ENCODE results near the gene FGF9.

Gene FGF9

DNA sequence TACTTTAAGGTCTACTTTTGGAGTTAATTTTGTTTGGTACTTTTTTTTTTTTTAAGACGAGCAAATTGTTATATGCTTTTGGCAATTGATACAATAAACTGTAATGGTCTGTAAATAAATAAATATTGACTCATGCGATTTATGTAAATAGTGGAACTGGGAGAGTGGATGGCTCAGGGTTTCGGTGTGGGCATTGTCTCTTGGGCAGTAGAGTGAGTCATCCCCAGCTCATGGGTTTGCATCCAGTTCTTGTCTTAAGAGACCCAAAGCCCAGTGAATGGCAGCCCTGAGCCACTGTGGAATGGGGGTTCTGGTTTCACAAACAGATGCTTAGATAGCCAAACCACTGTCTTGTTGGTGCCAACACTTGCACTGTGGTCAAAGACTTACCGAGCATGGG is 33.0 kb downstream of the FGF9 start:
- TF ChIP-seq, protein P1, sequence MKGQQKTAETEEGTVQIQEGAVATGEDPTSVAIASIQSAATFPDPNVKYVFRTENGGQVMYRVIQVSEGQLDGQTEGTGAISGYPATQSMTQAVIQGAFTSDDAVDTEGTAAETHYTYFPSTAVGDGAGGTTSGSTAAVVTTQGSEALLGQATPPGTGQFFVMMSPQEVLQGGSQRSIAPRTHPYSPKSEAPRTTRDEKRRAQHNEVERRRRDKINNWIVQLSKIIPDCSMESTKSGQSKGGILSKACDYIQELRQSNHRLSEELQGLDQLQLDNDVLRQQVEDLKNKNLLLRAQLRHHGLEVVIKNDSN (IDR thresholded peaks at IDR 0.05): no peak
- TF ChIP-seq TEAD4 (IDR thresholded peaks at IDR 0.05) (no peak), YY1 (IDR thresholded peaks at IDR 0.05; ENCODE audit: low read depth) (no peak), NFIC (IDR thresholded peaks at IDR 0.05) (no peak), CREB1 (IDR thresholded peaks at IDR 0.05; ENCODE audit: low read depth) (no peak), FOXM1 (IDR thresholded peaks at IDR 0.05; ENCODE audit: borderline replicate concordance, low read depth) (no peak), CEBPB (IDR thresholded peaks at IDR 0.05) (no peak), TCF12 (IDR thresholded peaks at IDR 0.05; ENCODE audit: low read depth) (no peak), EP300 (IDR thresholded peaks at IDR 0.05; ENCODE audit: borderline replicate concordance) (no peak), TAF1 (IDR thresholded peaks at IDR 0.05; ENCODE audit: low read depth) (no peak), ZBTB7A (IDR thresholded peaks at IDR 0.05; ENCODE audit: low read depth) (no peak), EGR1 (IDR thresholded peaks at IDR 0.05) (no peak), RAD21 (IDR thresholded peaks at IDR 0.05; ENCODE audit: low read depth) (no peak)
- TF ChIP-seq, protein P2, sequence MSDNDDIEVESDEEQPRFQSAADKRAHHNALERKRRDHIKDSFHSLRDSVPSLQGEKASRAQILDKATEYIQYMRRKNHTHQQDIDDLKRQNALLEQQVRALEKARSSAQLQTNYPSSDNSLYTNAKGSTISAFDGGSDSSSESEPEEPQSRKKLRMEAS (IDR thresholded peaks at IDR 0.05): no peak
- TF ChIP-seq, protein P3, sequence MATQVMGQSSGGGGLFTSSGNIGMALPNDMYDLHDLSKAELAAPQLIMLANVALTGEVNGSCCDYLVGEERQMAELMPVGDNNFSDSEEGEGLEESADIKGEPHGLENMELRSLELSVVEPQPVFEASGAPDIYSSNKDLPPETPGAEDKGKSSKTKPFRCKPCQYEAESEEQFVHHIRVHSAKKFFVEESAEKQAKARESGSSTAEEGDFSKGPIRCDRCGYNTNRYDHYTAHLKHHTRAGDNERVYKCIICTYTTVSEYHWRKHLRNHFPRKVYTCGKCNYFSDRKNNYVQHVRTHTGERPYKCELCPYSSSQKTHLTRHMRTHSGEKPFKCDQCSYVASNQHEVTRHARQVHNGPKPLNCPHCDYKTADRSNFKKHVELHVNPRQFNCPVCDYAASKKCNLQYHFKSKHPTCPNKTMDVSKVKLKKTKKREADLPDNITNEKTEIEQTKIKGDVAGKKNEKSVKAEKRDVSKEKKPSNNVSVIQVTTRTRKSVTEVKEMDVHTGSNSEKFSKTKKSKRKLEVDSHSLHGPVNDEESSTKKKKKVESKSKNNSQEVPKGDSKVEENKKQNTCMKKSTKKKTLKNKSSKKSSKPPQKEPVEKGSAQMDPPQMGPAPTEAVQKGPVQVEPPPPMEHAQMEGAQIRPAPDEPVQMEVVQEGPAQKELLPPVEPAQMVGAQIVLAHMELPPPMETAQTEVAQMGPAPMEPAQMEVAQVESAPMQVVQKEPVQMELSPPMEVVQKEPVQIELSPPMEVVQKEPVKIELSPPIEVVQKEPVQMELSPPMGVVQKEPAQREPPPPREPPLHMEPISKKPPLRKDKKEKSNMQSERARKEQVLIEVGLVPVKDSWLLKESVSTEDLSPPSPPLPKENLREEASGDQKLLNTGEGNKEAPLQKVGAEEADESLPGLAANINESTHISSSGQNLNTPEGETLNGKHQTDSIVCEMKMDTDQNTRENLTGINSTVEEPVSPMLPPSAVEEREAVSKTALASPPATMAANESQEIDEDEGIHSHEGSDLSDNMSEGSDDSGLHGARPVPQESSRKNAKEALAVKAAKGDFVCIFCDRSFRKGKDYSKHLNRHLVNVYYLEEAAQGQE (IDR thresholded peaks at IDR 0.05; ENCODE audit: low read depth): no peak

DNA sequence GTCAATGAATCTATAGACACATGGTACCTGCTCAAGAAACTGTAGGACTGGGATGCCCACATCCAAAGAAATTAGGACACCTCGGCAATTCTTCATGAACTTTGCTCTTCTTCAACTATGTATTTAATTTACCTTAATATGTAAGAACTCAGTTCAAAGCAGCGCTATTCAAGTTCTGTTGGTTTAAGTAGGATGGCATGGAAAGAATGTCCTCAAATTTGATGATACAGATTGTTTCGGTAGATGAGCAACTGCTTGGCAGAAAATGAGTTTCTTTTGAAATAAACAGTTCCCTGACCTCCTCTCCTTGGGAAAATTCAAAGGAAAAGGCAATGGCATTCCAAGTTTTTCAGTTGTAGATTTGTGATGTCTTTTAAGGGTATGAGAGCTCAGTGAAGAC is 36.7 kb downstream of the FGF9 start:
- TF ChIP-seq YY1 (IDR thresholded peaks at IDR 0.05; ENCODE audit: low read depth) (no peak), CREB1 (IDR thresholded peaks at IDR 0.05; ENCODE audit: low read depth) (no peak), RAD21 (IDR thresholded peaks at IDR 0.05; ENCODE audit: low read depth) (no peak), TAF1 (IDR thresholded peaks at IDR 0.05; ENCODE audit: low read depth) (no peak), FOXM1 (IDR thresholded peaks at IDR 0.05; ENCODE audit: borderline replicate concordance, low read depth) (no peak), TEAD4 (IDR thresholded peaks at IDR 0.05) (no peak), EP300 (IDR thresholded peaks at IDR 0.05; ENCODE audit: borderline replicate concordance) (no peak), CEBPB (IDR thresholded peaks at IDR 0.05) (no peak), TCF12 (IDR thresholded peaks at IDR 0.05; ENCODE audit: low read depth) (no peak), ZBTB7A (IDR thresholded peaks at IDR 0.05; ENCODE audit: low read depth) (no peak), NFIC (IDR thresholded peaks at IDR 0.05) (no peak), EGR1 (IDR thresholded peaks at IDR 0.05) (no peak)
- TF ChIP-seq, protein P3 (IDR thresholded peaks at IDR 0.05; ENCODE audit: low read depth): no peak
- TF ChIP-seq, protein P1 (IDR thresholded peaks at IDR 0.05): no peak
- TF ChIP-seq, protein P2 (IDR thresholded peaks at IDR 0.05): no peak

DNA sequence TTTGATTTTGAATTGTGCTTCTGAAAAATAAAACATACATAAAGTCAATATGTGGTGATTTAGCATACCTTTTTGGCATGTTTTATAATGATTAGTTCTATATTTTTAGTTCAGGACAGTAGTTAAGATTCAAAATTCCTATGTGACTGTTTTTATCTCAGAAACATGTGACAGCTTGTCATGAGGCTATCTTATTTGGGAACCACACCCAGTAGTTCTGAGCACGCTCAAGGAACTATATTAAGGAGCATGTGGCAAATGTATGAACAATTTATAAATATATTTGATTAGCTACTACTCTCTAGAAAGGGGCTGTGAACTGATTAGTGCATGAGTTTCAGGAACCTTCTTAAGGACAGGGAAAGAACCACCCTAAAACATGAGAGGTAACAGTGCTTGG is 38.8 kb downstream of the FGF9 start:
- TF ChIP-seq, protein P2 (IDR thresholded peaks at IDR 0.05): no peak
- TF ChIP-seq ZBTB7A (IDR thresholded peaks at IDR 0.05; ENCODE audit: low read depth) (no peak), YY1 (IDR thresholded peaks at IDR 0.05; ENCODE audit: low read depth) (no peak), TCF12 (IDR thresholded peaks at IDR 0.05; ENCODE audit: low read depth) (no peak), CEBPB (IDR thresholded peaks at IDR 0.05) (no peak), RAD21 (IDR thresholded peaks at IDR 0.05; ENCODE audit: low read depth) (no peak), NFIC (IDR thresholded peaks at IDR 0.05) (no peak), FOXM1 (IDR thresholded peaks at IDR 0.05; ENCODE audit: borderline replicate concordance, low read depth) (no peak), EGR1 (IDR thresholded peaks at IDR 0.05) (no peak), TAF1 (IDR thresholded peaks at IDR 0.05; ENCODE audit: low read depth) (no peak), TEAD4 (IDR thresholded peaks at IDR 0.05) (no peak), CREB1 (IDR thresholded peaks at IDR 0.05; ENCODE audit: low read depth) (no peak)
- TF ChIP-seq, protein P3 (IDR thresholded peaks at IDR 0.05; ENCODE audit: low read depth): no peak
- TF ChIP-seq, protein P1 (IDR thresholded peaks at IDR 0.05): no peak
